ENCODE measurements around the gene BEST2. TPM values are rescaled to one million over a fixed set of nuclear protein-coding genes. Genes with fewer than 3 reads are reported as not detected.
"Not testable (repeated sequence)": the region's sequence is repeated elsewhere in the genome, so short reads cannot be mapped to it uniquely, and the experiment has no call there.

BEST2 gene
- total RNA-seq (not detected), polyA plus RNA-seq (ENCODE audit: insufficient read length in 2 of 2) (under 1 TPM in 1 of 2 donors, not detected in 1; 0.24 TPM)
- long read RNA-seq, donor 1: 0 reads
- long read RNA-seq, donor 2: 0 reads
- long read RNA-seq, donor 3: 0 reads
- long read RNA-seq, donor 4: 0 reads

- Histone ChIP-seq H3K27ac (ENCODE audit: low read depth, low read length) (no peak within 1 kb of the TSS), H3K27me3 (ENCODE audit: control insufficient read depth, insufficient read depth, low read length) (peaks cover 10% of the 10 kb centered on the region), H3K4me1 (ENCODE audit: control insufficient read depth, insufficient read depth, low read length) (no peaks in the 10 kb centered on the region), H3K36me3 (ENCODE audit: control insufficient read depth, insufficient read depth, low read length) (peaks cover 24% of the 10 kb centered on the region), H3K9me3 (ENCODE audit: control insufficient read depth, insufficient read depth, low read length) (no peaks in the 10 kb centered on the region), H3K4me3 (ENCODE audit: low read depth, low read length) (no peak within 1 kb of the TSS)
- no peak for DNase-seq (ENCODE audit: low read depth in 4 of 6, low spot score in 6 of 6)
- 72% methylated on average over 7 of the region's 14 CpGs for WGBS (ENCODE audit: insufficient coverage)
Observed at GRCh38 chr19:12751635-12752034, at the start of gene BEST2. Gene BEST2, plus strand, starts transcription at chr19:12751791. Its CDS starts 802 bp downstream, at chr19:12752593.

- H3K36me3 ChIP-seq (ENCODE audit: control insufficient read depth, insufficient read depth, low read length): peaks cover 95% of the 10 kb centered on the region
- no peaks in the 10 kb centered on the region for H3K9me3 ChIP-seq (ENCODE audit: control insufficient read depth, insufficient read depth, low read length)
- H3K27ac ChIP-seq (ENCODE audit: low read depth, low read length): no peak overlapping the region
- H3K4me3 ChIP-seq (ENCODE audit: low read depth, low read length): no peak overlapping the region
- no peaks in the 10 kb centered on the region for H3K27me3 ChIP-seq (ENCODE audit: control insufficient read depth, insufficient read depth, low read length)
- peak in 2 of 6 donors; percentile 68 to 89 for DNase-seq (ENCODE audit: low read depth in 4 of 6, low spot score in 6 of 6)
- no peaks in the 10 kb centered on the region for H3K4me1 ChIP-seq (ENCODE audit: control insufficient read depth, insufficient read depth, low read length)
- WGBS (ENCODE audit: insufficient coverage): 42% methylated on average over 9 of the region's 9 CpGs
Observed at GRCh38 chr19:12703046-12703445, 48.5 kb upstream of the BEST2 start.

GRCh38 chr19:12705169-12705568 is 46.4 kb upstream of the BEST2 start:
- no peaks in the 10 kb centered on the region for H3K9me3 ChIP-seq (ENCODE audit: control insufficient read depth, insufficient read depth, low read length)
- H3K4me1 ChIP-seq (ENCODE audit: control insufficient read depth, insufficient read depth, low read length): no peaks in the 10 kb centered on the region
- H3K4me3 ChIP-seq (ENCODE audit: low read depth, low read length): no peak overlapping the region
- no peak for DNase-seq (ENCODE audit: low read depth in 4 of 6, low spot score in 6 of 6)
- WGBS (ENCODE audit: insufficient coverage): 97% methylated on average over 13 of the region's 13 CpGs
- no peaks in the 10 kb centered on the region for H3K27me3 ChIP-seq (ENCODE audit: control insufficient read depth, insufficient read depth, low read length)
- peaks cover 99% of the 10 kb centered on the region for H3K36me3 ChIP-seq (ENCODE audit: control insufficient read depth, insufficient read depth, low read length)
- H3K27ac ChIP-seq (ENCODE audit: low read depth, low read length): no peak overlapping the region

GRCh38 chr19:12705654-12706331 is 45.8 kb upstream of the BEST2 start:
- Histone ChIP-seq H3K4me3 (ENCODE audit: low read depth, low read length) (no peak overlapping the region), H3K27ac (ENCODE audit: low read depth, low read length) (no peak overlapping the region), H3K36me3 (ENCODE audit: control insufficient read depth, insufficient read depth, low read length) (peaks cover 99% of the 10 kb centered on the region), H3K4me1 (ENCODE audit: control insufficient read depth, insufficient read depth, low read length) (no peaks in the 10 kb centered on the region), H3K27me3 (ENCODE audit: control insufficient read depth, insufficient read depth, low read length) (no peaks in the 10 kb centered on the region), H3K9me3 (ENCODE audit: control insufficient read depth, insufficient read depth, low read length) (no peaks in the 10 kb centered on the region)
- 94% methylated on average over 27 of the region's 29 CpGs for WGBS (ENCODE audit: insufficient coverage)
- DNase-seq (ENCODE audit: low read depth in 4 of 6, low spot score in 6 of 6): no peak

GRCh38 chr19:12706332-12706718 is 45.3 kb upstream of the BEST2 start:
- DNase-seq (ENCODE audit: low read depth in 4 of 6, low spot score in 6 of 6): no peak
- WGBS (ENCODE audit: insufficient coverage): 95% methylated on average over 10 of the region's 13 CpGs
- Histone ChIP-seq H3K9me3 (ENCODE audit: control insufficient read depth, insufficient read depth, low read length) (no peaks in the 10 kb centered on the region), H3K36me3 (ENCODE audit: control insufficient read depth, insufficient read depth, low read length) (peaks cover 99% of the 10 kb centered on the region), H3K4me3 (ENCODE audit: low read depth, low read length) (no peak overlapping the region), H3K4me1 (ENCODE audit: control insufficient read depth, insufficient read depth, low read length) (no peaks in the 10 kb centered on the region), H3K27ac (ENCODE audit: low read depth, low read length) (no peak overlapping the region), H3K27me3 (ENCODE audit: control insufficient read depth, insufficient read depth, low read length) (no peaks in the 10 kb centered on the region)

GRCh38 chr19:12708641-12709040 is 43.0 kb upstream of the BEST2 start:
- no peaks in the 10 kb centered on the region for H3K9me3 ChIP-seq (ENCODE audit: control insufficient read depth, insufficient read depth, low read length)
- no peak overlapping the region for H3K27ac ChIP-seq (ENCODE audit: low read depth, low read length)
- H3K27me3 ChIP-seq (ENCODE audit: control insufficient read depth, insufficient read depth, low read length): no peaks in the 10 kb centered on the region
- WGBS (ENCODE audit: insufficient coverage): 97% methylated on average over 6 of the region's 8 CpGs
- peaks cover 92% of the 10 kb centered on the region for H3K36me3 ChIP-seq (ENCODE audit: control insufficient read depth, insufficient read depth, low read length)
- H3K4me1 ChIP-seq (ENCODE audit: control insufficient read depth, insufficient read depth, low read length): no peaks in the 10 kb centered on the region
- no peak for DNase-seq (ENCODE audit: low read depth in 4 of 6, low spot score in 6 of 6)
- H3K4me3 ChIP-seq (ENCODE audit: low read depth, low read length): no peak overlapping the region

- Histone ChIP-seq H3K27me3 (ENCODE audit: control insufficient read depth, insufficient read depth, low read length) (no peaks in the 10 kb centered on the region), H3K4me3 (ENCODE audit: low read depth, low read length) (no peak overlapping the region), H3K27ac (ENCODE audit: low read depth, low read length) (no peak overlapping the region), H3K9me3 (ENCODE audit: control insufficient read depth, insufficient read depth, low read length) (no peaks in the 10 kb centered on the region), H3K4me1 (ENCODE audit: control insufficient read depth, insufficient read depth, low read length) (no peaks in the 10 kb centered on the region), H3K36me3 (ENCODE audit: control insufficient read depth, insufficient read depth, low read length) (peaks cover 92% of the 10 kb centered on the region)
- no peak for DNase-seq (ENCODE audit: low read depth in 4 of 6, low spot score in 6 of 6)
- 97% methylated on average over 13 of the region's 17 CpGs for WGBS (ENCODE audit: insufficient coverage)
Observed at GRCh38 chr19:12711187-12711586, 40.4 kb upstream of the BEST2 start.

GRCh38 chr19:12712077-12712476 is 39.5 kb upstream of the BEST2 start:
- not testable (repeated sequence) for H3K27ac ChIP-seq (ENCODE audit: low read depth, low read length); H3K4me1 ChIP-seq (ENCODE audit: control insufficient read depth, insufficient read depth, low read length); H3K4me3 ChIP-seq (ENCODE audit: low read depth, low read length); H3K9me3 ChIP-seq (ENCODE audit: control insufficient read depth, insufficient read depth, low read length); H3K27me3 ChIP-seq (ENCODE audit: control insufficient read depth, insufficient read depth, low read length); DNase-seq (ENCODE audit: low read depth in 4 of 6, low spot score in 6 of 6)
- H3K36me3 ChIP-seq (ENCODE audit: control insufficient read depth, insufficient read depth, low read length): peaks cover 91% of the 10 kb centered on the region
- 86% methylated on average over 4 of the region's 14 CpGs for WGBS (ENCODE audit: insufficient coverage)

- not testable (repeated sequence) for H3K4me3 ChIP-seq (ENCODE audit: low read depth, low read length); H3K4me1 ChIP-seq (ENCODE audit: control insufficient read depth, insufficient read depth, low read length); H3K27ac ChIP-seq (ENCODE audit: low read depth, low read length); DNase-seq (ENCODE audit: low read depth in 4 of 6, low spot score in 6 of 6); H3K27me3 ChIP-seq (ENCODE audit: control insufficient read depth, insufficient read depth, low read length); H3K9me3 ChIP-seq (ENCODE audit: control insufficient read depth, insufficient read depth, low read length)
- peaks cover 91% of the 10 kb centered on the region for H3K36me3 ChIP-seq (ENCODE audit: control insufficient read depth, insufficient read depth, low read length)
- WGBS (ENCODE audit: insufficient coverage): 94% methylated on average over 3 of the region's 9 CpGs
Observed at GRCh38 chr19:12713304-12713703, 38.3 kb upstream of the BEST2 start.

GRCh38 chr19:12715102-12715501 is 36.5 kb upstream of the BEST2 start:
- Histone ChIP-seq H3K36me3 (ENCODE audit: control insufficient read depth, insufficient read depth, low read length) (peaks cover 86% of the 10 kb centered on the region), H3K27ac (ENCODE audit: low read depth, low read length) (no peak overlapping the region), H3K4me1 (ENCODE audit: control insufficient read depth, insufficient read depth, low read length) (peaks cover 6% of the 10 kb centered on the region), H3K27me3 (ENCODE audit: control insufficient read depth, insufficient read depth, low read length) (no peaks in the 10 kb centered on the region), H3K4me3 (ENCODE audit: low read depth, low read length) (no peak overlapping the region), H3K9me3 (ENCODE audit: control insufficient read depth, insufficient read depth, low read length) (no peaks in the 10 kb centered on the region)
- no peak for DNase-seq (ENCODE audit: low read depth in 4 of 6, low spot score in 6 of 6)
- 97% methylated on average over 15 of the region's 15 CpGs for WGBS (ENCODE audit: insufficient coverage)

All from spinal cord (tissue), 10 donors.